SKM-1 (cell line): ENCODE results near the gene CD59.
"Not testable (repeated sequence)": the region's sequence is repeated elsewhere in the genome, so short reads cannot be mapped to it uniquely, and the experiment has no call there.

Experiments
- DNase-seq: peaks from one replicate; lab custom pipeline; 2025; ENCODE audit not compliant: unreplicated experiment; lab: John Stamatoyannopoulos, UW

CD59 gene

GRCh38 chr11:33696411-33696810, 39.8 kb downstream of the CD59 start:
- DNase-seq: no peak

DNA sequence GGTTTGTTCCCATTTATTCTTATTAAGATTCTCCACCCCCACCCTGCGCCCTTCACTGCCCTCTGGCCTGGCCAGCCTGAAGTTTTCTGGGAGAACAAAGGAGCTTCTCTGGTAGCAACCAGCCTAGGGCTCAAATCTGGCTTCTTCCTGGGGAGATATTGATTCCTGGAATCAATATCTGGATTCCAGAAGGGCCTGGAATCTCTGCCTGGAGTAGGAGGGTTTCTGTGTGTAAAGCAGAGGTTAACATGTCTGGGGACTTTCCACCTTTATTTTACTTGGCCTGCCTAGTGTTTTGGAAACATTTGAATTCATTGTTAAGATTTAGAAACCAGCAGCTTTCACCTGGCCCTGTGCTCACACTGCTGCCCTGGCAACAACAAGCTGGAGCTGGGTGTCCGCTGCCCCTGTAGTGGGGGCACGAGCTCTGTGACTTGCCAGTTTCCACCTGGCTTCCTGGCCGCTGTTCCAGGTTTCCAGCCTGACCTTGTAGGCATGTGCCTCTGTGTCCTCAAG, 41.1 kb downstream of the CD59 start:
- DNase-seq: no peak

DNA sequence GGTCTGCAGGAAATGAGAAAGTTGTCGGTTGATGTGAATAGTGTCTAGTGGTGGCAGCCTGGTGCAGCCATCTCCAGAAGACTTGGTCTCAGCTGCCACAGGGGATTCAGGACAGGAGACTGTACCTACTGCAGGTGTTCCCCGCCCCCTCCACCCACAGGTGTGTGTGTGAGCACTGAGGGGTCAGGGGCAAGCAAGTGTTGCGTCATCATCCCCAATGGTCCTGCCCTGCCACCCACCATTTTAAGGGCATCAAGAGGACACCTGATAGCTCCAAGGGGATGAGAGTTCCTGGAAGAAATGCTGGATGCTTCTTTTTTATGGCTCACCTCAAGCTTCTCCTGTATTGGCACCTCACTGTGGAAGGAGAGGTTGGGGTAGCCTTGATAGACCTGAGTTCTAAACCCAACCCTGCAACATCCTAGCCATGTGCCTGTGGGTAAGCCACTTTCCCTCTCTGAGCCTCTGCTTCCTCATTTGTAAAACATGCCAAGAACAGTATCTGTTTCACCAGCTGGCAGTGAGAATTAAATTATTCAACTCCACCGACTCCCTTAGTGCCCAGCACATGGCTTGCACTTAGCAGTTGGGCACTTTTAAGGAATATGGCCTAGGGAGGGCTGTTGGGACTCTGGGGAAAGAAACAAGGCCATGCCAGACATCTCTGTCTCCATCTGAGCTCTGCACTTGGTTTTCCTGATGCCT, 41.7 kb downstream of the CD59 start:
- no peak for DNase-seq

DNA sequence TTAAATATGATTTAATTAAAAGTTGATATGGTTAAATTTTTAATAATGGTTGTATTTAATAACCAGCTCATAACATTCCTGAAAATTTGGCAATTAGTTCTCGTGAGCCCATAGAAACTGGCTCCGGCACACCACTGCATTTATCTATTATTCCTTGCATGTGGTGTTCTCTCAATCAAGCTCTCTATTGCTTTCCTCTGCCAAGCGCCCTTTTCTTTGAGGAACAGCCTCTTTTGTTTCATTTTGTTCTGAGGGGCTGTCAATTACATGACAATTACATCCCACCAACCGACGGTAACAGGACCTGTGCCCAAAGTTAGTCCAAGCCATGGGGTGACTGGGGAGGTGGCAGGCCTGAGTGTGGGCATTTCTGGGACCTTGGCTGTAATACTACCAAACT, 43.7 kb downstream of the CD59 start:
- no peak for DNase-seq

DNA sequence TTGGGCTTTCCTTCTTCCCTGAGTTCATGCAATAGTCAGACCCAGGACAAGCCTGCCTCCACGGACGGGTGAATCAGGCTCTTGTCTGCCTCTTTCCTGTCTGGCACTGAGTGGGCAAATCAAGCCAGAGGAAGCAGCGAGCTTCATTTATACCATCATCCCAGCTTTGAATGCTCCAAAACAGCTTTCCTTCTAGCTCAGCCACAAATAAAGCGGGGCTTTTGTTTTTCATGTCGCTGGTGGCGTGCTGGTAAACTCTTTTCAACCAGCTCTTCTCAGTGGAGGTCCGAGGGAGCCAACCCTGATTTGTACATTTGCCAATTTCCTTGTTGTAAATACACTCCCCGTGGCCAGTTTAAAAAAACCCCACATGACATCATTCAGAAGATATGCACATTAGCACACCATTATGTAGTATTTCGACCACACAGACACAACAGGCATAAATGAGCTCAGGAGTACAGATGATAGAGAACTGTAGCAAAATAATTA, 44.2 kb downstream of the CD59 start:
- no peak for DNase-seq

DNA sequence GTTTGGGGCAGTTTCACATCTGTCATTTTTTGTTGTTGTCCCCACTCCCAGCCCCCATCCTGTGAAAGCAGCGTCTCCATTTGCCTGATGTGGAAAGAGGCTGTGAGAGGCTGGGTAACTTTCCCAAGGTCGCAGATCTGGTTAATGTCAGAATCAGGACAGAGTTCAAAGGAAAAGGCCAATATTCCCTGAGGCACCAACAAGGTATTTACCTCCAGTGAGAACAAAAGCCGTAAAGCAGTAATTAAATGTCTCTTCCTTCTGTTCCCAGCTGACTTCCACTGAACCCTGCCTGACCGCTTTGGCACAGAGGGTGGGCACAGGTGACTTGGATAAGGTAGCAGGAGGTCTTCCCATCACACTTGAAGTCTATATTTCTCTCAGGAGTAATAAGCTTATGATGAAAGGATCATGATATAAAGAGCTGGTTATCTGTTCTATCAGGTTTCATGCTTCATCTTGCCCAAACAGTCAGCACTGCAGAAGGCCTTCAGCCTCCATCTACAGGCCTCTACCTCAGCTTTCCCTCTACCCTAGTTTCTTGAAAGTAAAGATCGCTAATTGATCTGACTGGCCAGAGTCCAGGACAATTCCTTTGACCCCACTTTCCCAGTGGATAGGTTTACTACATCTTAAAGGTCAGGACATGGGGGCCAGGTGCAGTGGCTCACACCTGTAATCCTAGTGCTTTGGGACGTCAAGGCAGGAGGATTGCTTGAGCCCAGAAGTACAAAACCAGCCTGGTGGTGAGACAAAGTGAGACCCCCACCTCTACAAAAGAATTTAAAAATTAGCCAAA, 45.0 kb downstream of the CD59 start:
- DNase-seq: no peak

DNA sequence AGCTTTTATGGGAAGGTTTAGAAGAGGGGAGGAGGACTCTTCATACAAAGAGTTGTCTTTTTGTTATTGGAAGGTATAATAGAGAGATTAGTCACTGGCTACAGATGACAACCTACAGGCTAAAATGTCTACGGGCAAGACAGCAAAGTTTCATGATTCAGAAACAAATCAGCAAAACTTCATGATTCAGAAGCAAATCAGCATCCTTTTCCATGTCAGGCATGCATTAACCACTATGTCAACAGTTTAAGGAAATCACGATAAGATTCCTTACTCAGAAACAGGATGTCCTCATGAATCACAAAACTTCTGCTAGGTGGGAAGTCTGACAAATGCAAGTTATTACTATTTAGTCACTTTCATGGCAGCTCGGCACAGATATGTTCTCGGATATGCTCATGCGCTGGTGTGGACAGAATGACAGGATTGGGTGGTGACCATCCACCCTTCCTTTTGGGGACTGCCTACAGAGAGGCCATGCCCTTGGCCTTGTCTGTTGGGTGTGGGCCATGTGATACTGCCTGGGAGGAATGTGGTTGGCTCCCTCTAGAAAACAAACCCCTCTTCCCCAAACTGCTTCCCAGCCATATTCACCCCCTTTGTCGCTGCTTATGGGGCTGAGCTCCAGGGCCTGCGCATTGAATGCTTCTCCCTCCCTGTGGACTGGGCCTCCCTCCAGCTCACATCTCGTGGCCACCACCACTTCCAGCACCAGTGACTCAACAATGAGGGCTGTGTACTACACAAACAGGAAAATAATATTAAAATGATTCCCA, 45.7 kb downstream of the CD59 start:
- DNase-seq: no peak

- DNase-seq: no peak
These were observed 46.7 kb downstream of the CD59 start for GRCh38 chr11:33689501-33689900.

DNA sequence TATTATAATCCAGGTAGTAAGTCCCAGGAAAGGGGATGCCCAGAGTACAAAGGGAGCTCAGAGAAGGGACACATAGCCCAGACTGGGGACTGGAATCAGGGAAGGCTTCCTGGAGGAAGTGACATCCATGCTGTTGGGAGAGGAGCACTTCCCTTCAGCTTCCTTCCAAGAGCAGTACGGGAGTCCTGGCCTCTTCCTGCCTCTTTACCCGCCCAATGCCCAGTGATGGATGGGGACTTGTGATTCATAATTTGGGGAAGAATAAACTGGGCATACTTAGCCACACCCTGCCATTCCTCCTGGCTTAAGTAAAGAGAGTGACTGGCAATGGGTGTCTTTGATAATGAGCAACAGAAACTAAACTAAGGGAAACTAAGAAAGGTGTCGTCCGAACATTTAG, 47.1 kb downstream of the CD59 start:
- DNase-seq: no peak

DNA sequence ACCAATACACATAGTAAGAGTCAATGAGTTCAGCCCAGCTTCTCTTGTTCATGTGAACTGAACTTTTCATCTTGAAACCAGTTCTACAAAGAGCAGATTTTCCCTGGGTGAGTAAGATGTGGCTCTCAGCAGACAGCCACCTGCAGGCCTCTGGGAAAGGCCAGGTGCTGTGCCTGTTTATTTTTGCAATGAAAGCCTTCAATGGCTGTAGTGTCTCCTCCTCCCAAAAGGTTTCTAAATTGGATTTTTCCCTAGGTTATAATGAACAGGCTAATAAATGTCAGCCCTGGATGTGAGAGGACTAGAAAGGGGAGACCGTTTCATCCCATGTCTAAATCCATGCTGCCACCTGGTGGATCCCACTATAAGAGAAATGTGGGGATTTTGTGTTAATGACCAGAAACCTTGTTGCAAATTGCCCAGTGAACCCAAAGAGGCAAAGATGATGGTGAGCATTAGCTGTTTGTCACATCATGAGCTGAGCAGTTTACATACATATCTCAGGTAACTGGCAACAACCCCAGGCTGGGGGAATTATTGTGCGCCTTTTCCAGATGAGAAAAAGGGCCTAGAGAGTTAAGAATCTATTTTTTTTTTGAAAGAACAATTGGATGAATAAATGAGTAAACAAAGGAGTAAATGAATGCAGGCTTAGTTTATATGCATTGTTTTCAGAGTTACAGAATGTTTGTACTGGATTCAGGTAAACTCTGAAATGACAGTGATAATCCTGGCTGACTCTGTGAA, 48.3 kb downstream of the CD59 start:
- DNase-seq: no peak

DNA sequence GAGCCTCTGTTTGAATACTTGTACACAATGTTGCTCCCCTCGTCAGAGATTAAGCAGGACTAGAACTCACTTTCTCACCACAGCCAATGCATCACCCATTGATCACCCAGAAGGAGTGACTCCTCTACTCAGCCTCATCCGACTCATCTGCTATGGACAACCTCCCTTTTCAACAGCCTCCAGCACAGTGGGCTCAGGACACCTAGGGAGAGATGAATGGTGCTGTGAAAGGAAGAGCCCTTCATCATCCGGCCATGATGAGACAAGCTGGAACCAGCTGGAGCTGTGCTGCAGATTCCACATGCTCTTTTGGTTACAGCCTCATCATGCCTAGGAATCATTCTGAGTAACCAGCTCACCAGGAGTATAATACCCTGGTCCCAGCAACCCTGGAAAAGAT, 51.1 kb downstream of the CD59 start:
- no peak for DNase-seq

- DNase-seq: no peak
These were observed 52.1 kb downstream of the CD59 start for GRCh38 chr11:33684003-33684706.

- no peak for DNase-seq
These were observed 53.8 kb downstream of the CD59 start for GRCh38 chr11:33682446-33682845.

DNA sequence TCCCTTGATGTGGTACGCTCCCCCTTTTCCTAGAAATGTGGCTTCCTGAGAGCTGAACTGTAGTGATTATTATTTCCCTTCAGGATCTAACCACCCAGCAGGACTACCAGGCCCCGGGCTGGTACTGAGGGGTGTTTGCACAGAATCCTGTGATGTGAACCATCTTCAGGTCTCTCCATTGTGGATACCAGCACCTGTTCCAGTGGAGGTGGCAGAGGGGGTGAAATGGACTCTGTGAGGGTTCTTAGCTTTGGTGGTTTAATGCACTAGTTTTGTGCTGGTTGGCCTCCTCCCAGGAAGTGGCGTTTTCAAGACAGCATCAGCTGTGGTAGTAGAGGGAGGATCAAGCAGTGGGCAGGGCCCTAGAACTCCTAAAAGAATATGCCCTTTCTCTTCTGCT, 54.2 kb downstream of the CD59 start:
- DNase-seq: no peak

DNA sequence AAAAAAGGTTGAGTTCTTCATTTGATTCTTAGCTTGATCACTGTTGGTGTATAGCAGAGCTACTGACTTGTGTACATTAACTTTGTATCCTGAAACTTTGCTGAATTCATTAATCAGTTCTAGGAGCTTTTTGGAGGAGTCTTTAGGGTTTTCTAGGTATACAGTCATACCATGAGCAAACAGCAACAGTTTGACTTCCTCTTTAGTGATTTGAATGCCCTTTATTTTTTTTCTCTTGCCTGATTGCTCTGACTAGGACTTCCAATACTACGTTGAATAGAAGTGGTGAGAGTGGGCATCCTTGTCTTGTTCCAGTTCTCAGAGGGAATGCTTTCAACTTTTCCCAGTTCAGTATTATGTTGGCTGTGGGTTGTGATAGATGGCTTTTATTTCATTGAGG, 57.6 kb downstream of the CD59 start:
- DNase-seq: not testable (repeated sequence)

- DNase-seq: no peak
These were observed 62.0 kb downstream of the CD59 start for GRCh38 chr11:33674035-33674814.

- no peak for DNase-seq
These were observed 64.0 kb downstream of the CD59 start for GRCh38 chr11:33672273-33672672.

DNA sequence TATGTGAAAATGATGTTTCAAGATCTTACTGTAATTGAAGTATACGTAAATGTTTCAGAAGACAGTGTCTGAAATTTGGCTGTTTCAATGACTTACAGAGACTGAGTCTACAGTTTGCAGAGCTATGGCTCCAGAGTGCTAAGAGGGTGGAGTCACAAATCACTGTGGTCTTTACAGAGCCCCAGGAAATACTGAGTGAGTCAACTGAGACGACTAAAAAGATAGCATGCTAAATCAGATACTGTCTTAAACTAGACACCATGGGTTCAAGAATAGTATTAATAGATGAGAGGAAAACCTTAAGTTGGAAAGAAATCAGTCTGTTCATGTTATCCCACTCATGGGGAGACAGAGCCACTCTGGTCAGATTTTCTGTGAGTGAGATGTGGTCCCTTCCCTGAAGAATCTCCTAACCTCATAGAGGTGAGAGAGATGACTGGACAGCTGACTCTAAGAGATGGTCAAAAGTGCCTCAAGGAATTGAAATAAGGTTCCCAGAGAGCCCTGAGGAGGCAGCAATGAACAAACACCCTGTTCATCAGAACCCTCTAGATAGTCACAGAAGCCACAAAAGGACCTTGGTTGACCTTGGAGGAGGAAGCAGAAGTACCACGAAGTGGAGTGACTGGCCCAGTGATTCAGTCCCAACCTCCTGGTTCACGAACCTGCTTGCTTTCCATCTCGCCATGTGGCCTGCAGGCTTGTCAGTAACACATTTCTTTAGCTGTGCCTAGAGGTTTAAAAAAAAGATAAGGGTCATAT, 65.8 kb downstream of the CD59 start:
- DNase-seq: no peak
